BJ (cell line): ENCODE results near the gene FTO. TPM values are rescaled to one million over a fixed set of nuclear protein-coding genes. Genes with fewer than 3 reads are reported as not detected.

ENCODE experiments used
- CTCF ChIA-PET: fragments of 350-600 bp; formaldehyde crosslinking; extraction: SDS; loops from one replicate; lab custom pipeline; 2021; ENCODE audit warnings: antibody characterized with exemption, inconsistent platforms; lab: Yijun Ruan, JAX
- POLR2A ChIA-PET: fragments of 300-600 bp; sonication (Branson Sonifier 250); formaldehyde crosslinking; extraction: SDS; loops from one replicate; lab custom pipeline; 2021; ENCODE audit warnings: antibody characterized with exemption; lab: Charles Lee
- DNase-seq: peaks from one replicate; pipeline ENCODE4 v3.0.0-alpha.2; 2011; ENCODE audit warnings: low read depth
- H3K27me3 ChIP-seq: 2 replicates; pipeline ENCODE4 v1.6.0; 2011; ENCODE audit warnings: low read length; ENCODE audit not compliant: control insufficient read depth, insufficient read depth
- H3K36me3 ChIP-seq: 2 replicates; pipeline ENCODE4 v1.5.1; 2011; ENCODE audit warnings: low read length; ENCODE audit not compliant: control insufficient read depth, insufficient read depth
- H3K4me3 ChIP-seq: 2 replicates; pipeline ENCODE4 v1.5.1; 2011; ENCODE audit warnings: low read depth, mild to moderate bottlenecking, control low read depth, low read length
- CTCF ChIP-seq: IDR thresholded peaks from 2 replicates; pipeline ENCODE4 v1.5.1; 2011; ENCODE audit warnings: low read depth, mild to moderate bottlenecking, control low read depth, inconsistent platforms, low read length, moderate library complexity; ENCODE audit not compliant: insufficient read depth
- polyA plus RNA-seq: library from polyadenylated mRNA; depleted of rRNA; stranded (reverse); fragments of >200 nt; gene quantifications from 2 replicates; pipeline ENCODE4 v1.2.3, GENCODE V29; 2011

Gene FTO
- polyA plus RNA-seq, 1 experiment, result 86.3 TPM

DNA sequence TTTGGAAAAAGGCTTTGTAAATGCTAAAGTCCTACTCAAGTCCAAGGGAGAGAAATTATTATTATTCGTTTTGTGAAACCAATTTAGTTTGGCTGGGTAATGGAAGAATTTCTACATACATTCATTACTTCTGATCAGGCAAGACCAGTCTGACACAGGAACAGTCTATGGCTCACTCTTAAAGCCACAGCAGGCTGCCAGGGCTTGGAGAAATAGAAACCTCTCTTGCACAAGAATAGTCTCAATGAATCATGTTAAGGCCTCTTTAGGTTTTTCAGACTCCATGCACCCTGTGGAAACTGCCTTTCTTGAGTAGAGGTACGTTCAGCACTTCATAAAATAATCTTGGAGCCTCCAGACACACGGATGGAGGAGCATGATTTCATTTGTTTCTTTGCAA is 414.9 kb downstream of the FTO start:
- Histone ChIP-seq H3K27me3 (no peaks in the 10 kb centered on the region), H3K36me3 (no peaks in the 10 kb centered on the region), H3K4me3 (no peak overlapping the region)
- no peak for DNase-seq
- POLR2A ChIA-PET, result no interaction called here
- TF ChIP-seq CTCF, result no peak
- CTCF ChIA-PET, result no interaction called here

- ChIA-PET POLR2A (no interaction called here), CTCF (no interaction called here)
- no peaks in the 10 kb centered on the region for H3K36me3 ChIP-seq
- no peak for DNase-seq
- no peaks in the 10 kb centered on the region for H3K27me3 ChIP-seq
- TF ChIP-seq CTCF, result no peak
- H3K4me3 ChIP-seq, result no peak overlapping the region
Observed at GRCh38 chr16:54120846-54121480, 417.0 kb downstream of the FTO start.

DNA sequence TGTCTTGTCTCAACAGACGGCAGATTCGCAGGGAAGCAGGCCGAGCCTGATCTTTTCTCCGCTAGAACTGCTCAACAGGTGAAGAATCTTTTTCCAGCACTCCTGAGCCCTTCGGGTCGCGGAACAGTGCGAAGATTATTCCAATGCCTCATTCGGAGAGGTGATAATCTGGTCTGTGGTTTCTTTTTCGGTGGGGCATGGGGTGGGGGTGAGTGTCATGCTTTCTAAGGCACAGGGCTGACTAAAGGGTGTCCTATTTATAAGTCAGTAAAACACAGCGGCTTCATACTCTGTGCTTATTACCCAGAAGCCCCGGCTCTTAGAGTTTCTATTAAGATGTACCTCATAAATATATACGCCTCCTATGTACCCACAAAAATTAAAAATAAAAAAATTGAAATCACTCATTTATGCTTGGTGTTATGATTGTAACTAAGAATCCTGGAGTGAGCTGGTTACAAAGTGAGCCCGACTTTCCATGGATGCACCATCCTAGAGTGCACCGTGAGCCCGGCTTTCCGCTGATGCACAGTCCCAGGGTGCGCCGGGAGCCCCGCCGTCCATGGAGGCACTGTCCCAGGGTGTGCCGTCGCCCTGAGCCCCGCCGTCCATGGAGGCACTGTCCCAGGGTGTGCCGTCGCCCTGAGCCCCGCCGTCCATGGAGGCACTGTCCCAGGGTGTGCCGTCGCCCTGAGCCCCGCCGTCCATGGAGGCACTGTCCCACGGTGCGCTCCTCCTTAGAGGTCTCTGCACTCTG is 417.8 kb downstream of the FTO start:
- no peaks in the 10 kb centered on the region for H3K36me3 ChIP-seq
- no peak for DNase-seq
- TF ChIP-seq CTCF, result no peak
- ChIA-PET POLR2A (no interaction called here), CTCF (no interaction called here)
- no peak overlapping the region for H3K4me3 ChIP-seq
- H3K27me3 ChIP-seq, result no peaks in the 10 kb centered on the region

DNA sequence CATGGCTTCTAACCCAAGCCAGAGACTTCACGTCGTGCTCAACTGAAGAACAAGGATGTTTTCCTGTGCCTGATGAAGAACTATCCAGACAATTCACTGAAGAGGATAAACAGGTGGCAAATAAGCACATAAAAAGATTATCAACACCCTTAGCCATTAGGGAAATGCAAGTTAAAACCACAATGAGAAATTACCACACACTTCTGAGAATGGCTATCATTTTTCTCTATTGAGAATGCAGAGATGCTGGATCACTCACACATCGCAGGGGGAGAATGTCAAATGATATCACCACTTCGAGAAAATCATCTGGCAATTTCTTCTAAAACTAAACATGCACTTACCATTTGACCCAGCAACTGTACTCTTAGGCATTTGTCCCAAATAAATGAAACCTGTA is 419.8 kb downstream of the FTO start:
- POLR2A ChIA-PET, result no interaction called here
- DNase-seq, result no peak
- no peaks in the 10 kb centered on the region for H3K27me3 ChIP-seq

More for the DNA sequence above, 419.8 kb downstream of the FTO start:
- H3K4me3 ChIP-seq, result no peak overlapping the region
- H3K36me3 ChIP-seq, result no peaks in the 10 kb centered on the region
- CTCF ChIA-PET, result interaction anchor here (0.6 kb wide), 1 partner anchor 287 kb away, joined by 4 read pairs; no protein-coding TSS in a partner anchor
- TF ChIP-seq CTCF, result no peak
